PFSK-1 (cell line): ENCODE data around the gene PCSK5.

Source experiments
- FOXP2 ChIP-seq: optimal IDR thresholded peaks from 2 replicates; pipeline ENCODE3; 2011; ENCODE audit warnings: borderline replicate concordance, control low read depth, inconsistent platforms; ENCODE audit not compliant: insufficient read depth; ENCODE audit errors: extremely low read length, extremely low read depth
- POLR2AphosphoS5 ChIP-seq: IDR thresholded peaks from 2 replicates; pipeline ENCODE4 v1.6.1; 2012; ENCODE audit warnings: low read depth, mild to moderate bottlenecking, control low read depth, low read length, moderate library complexity
- REST ChIP-seq, 2 experiments: IDR thresholded peaks; 2 replicates each; pipeline versions ENCODE4 v1.6.1 to v1.8.0; 2011 to 2012; ENCODE audit warnings: low read depth in 2 of 2, low read length in 2 of 2, control low read depth in 1 of 2, inconsistent platforms in 1 of 2, mild to moderate bottlenecking in 1 of 2, moderate library complexity in 1 of 2; ENCODE audit not compliant: insufficient read depth in 1 of 2
- SIN3A ChIP-seq: IDR thresholded peaks from 2 replicates; pipeline ENCODE4 v1.6.1; 2012; ENCODE audit warnings: mild to moderate bottlenecking, low read length, moderate library complexity, borderline replicate concordance; ENCODE audit not compliant: insufficient read depth
- TAF1 ChIP-seq: IDR thresholded peaks from 2 replicates; pipeline ENCODE4 v1.6.1; 2012; ENCODE audit warnings: low read length, control low read depth, borderline replicate concordance; ENCODE audit not compliant: insufficient read depth

Gene PCSK5

GRCh38 chr9:75851917-75852316 is 38.6 kb upstream of the PCSK5 start:
- TF ChIP-seq REST (IDR thresholded peaks at IDR 0.05; ENCODE audit: insufficient read depth in 1 of 2, low read depth in 2 of 2, low read length in 2 of 2) (no peak), FOXP2 (no peak), TAF1 (no peak), SIN3A (no peak), POLR2AphosphoS5 (no peak)

- TF ChIP-seq TAF1 (no peak), REST (IDR thresholded peaks at IDR 0.05; ENCODE audit: insufficient read depth in 1 of 2, low read depth in 2 of 2, low read length in 2 of 2) (no peak), POLR2AphosphoS5 (no peak), SIN3A (no peak), FOXP2 (no peak)
Observed at GRCh38 chr9:75852746-75853145, 37.7 kb upstream of the PCSK5 start.

GRCh38 chr9:75855509-75855908 is 35.0 kb upstream of the PCSK5 start:
- TF ChIP-seq POLR2AphosphoS5: no peak
- no peak for TF ChIP-seq TAF1
- no peak for TF ChIP-seq SIN3A
- TF ChIP-seq FOXP2: no peak
- TF ChIP-seq REST (IDR thresholded peaks at IDR 0.05; ENCODE audit: insufficient read depth in 1 of 2, low read depth in 2 of 2, low read length in 2 of 2): no peak

- TF ChIP-seq FOXP2: no peak
- TF ChIP-seq REST (IDR thresholded peaks at IDR 0.05; ENCODE audit: insufficient read depth in 1 of 2, low read depth in 2 of 2, low read length in 2 of 2): no peak
Observed at GRCh38 chr9:75858497-75859092, 31.9 kb upstream of the PCSK5 start.

GRCh38 chr9:75864266-75864665 is 26.2 kb upstream of the PCSK5 start:
- TF ChIP-seq POLR2AphosphoS5: no peak
- no peak for TF ChIP-seq SIN3A
- no peak for TF ChIP-seq TAF1
- TF ChIP-seq FOXP2: no peak
- TF ChIP-seq REST (IDR thresholded peaks at IDR 0.05; ENCODE audit: insufficient read depth in 1 of 2, low read depth in 2 of 2, low read length in 2 of 2): no peak
